ENCODE data around the gene AGBL1. TPM values are rescaled to one million over a fixed set of nuclear protein-coding genes. Genes with fewer than 3 reads are reported as not detected.

AGBL1 gene
- total RNA-seq, 1 donor from 2014 or later = not detected

- intact Hi-C loops (cut with DNase I) = no loop called here
- DNase-seq (no peak), ATAC-seq (ENCODE audit: poor library complexity) (no peak)
Measured at GRCh38 chr15:86591158-86591557, 511.5 kb downstream of the AGBL1 start.

GRCh38 chr15:86591994-86592735, 512.5 kb downstream of the AGBL1 start:
- peak; percentile 89 for ATAC-seq (ENCODE audit: poor library complexity)
- intact Hi-C loops (cut with DNase I) = no loop called here
- DNase-seq = peak; percentile 81

- intact Hi-C loops (cut with DNase I) = no loop called here
- ATAC-seq (ENCODE audit: poor library complexity) (no peak), DNase-seq (no peak)
Measured at GRCh38 chr15:86595741-86596140, 516.1 kb downstream of the AGBL1 start.

- DNase-seq = no peak
- ATAC-seq (ENCODE audit: poor library complexity) = no peak
- intact Hi-C loops (cut with DNase I) = no loop called here
Measured at GRCh38 chr15:86603466-86603865, 523.8 kb downstream of the AGBL1 start.

- DNase-seq = peak; percentile 48
- ATAC-seq (ENCODE audit: poor library complexity) = no peak
- intact Hi-C loops (cut with DNase I) = no loop called here
Measured at GRCh38 chr15:86608461-86609205, 529.0 kb downstream of the AGBL1 start.

GRCh38 chr15:86609275-86609674, 529.6 kb downstream of the AGBL1 start:
- no peak for DNase-seq
- no peak for ATAC-seq (ENCODE audit: poor library complexity)
- intact Hi-C loops (cut with DNase I) = no loop called here

GRCh38 chr15:86610038-86610437, 530.4 kb downstream of the AGBL1 start:
- intact Hi-C loops (cut with DNase I) = no loop called here
- ATAC-seq (ENCODE audit: poor library complexity) = no peak
- no peak for DNase-seq

GRCh38 chr15:86611417-86612040, 531.9 kb downstream of the AGBL1 start:
- no peak for DNase-seq
- ATAC-seq (ENCODE audit: poor library complexity) = no peak
- intact Hi-C loops (cut with DNase I) = no loop called here

- intact Hi-C loops (cut with DNase I) = no loop called here
- ATAC-seq (ENCODE audit: poor library complexity) (no peak), DNase-seq (no peak)
Measured at GRCh38 chr15:86615411-86615810, 535.7 kb downstream of the AGBL1 start.

GRCh38 chr15:86615816-86616215, 536.1 kb downstream of the AGBL1 start:
- intact Hi-C loops (cut with DNase I) = no loop called here
- no peak for DNase-seq
- no peak for ATAC-seq (ENCODE audit: poor library complexity)

- no peak for ATAC-seq (ENCODE audit: poor library complexity)
- intact Hi-C loops (cut with DNase I) = no loop called here
- no peak for DNase-seq
Measured at GRCh38 chr15:86616771-86617170, 537.1 kb downstream of the AGBL1 start.

- intact Hi-C loops (cut with DNase I) = loop anchor here (10.0 kb wide), 2 partner anchors 1625 to 1655 kb away; no protein-coding TSS in a partner anchor
- no peak for ATAC-seq (ENCODE audit: poor library complexity)
- DNase-seq = no peak
Measured at GRCh38 chr15:86620157-86620556, 540.5 kb downstream of the AGBL1 start.

- ATAC-seq (ENCODE audit: poor library complexity) (no peak), DNase-seq (no peak)
- intact Hi-C loops (cut with DNase I) = loop anchor here (10.0 kb wide), 2 partner anchors 1624 to 1654 kb away; no protein-coding TSS in a partner anchor
Measured at GRCh38 chr15:86620641-86621349, 541.1 kb downstream of the AGBL1 start.

GRCh38 chr15:86623236-86623635, 543.6 kb downstream of the AGBL1 start:
- ATAC-seq (ENCODE audit: poor library complexity) = no peak
- no peak for DNase-seq
- intact Hi-C loops (cut with DNase I) = loop anchor here (10.0 kb wide), 2 partner anchors 1622 to 1652 kb away; no protein-coding TSS in a partner anchor

GRCh38 chr15:86624261-86625036, 544.8 kb downstream of the AGBL1 start:
- ATAC-seq (ENCODE audit: poor library complexity) (peak; percentile 99), DNase-seq (peak; percentile 80)
- intact Hi-C loops (cut with DNase I) = loop anchor here (10.0 kb wide), 2 partner anchors 1620 to 1650 kb away; no protein-coding TSS in a partner anchor

GRCh38 chr15:86629409-86630356, 550.0 kb downstream of the AGBL1 start:
- ATAC-seq (ENCODE audit: poor library complexity) (no peak), DNase-seq (no peak)
- intact Hi-C loops (cut with DNase I) = loop anchor here (10.0 kb wide), 2 partner anchors 1615 to 1645 kb away; no protein-coding TSS in a partner anchor

GRCh38 chr15:86630946-86631345, 551.3 kb downstream of the AGBL1 start:
- intact Hi-C loops (cut with DNase I) = no loop called here
- ATAC-seq (ENCODE audit: poor library complexity) (no peak), DNase-seq (no peak)

Data from Right ventricle myocardium superior (tissue), 1 donor.